Omental fat pad (tissue), 4 donors: ENCODE measurements around the gene CYGB. TPM values are rescaled to one million over a fixed set of nuclear protein-coding genes. Genes with fewer than 3 reads are reported as not detected.

Source experiments
- ATAC-seq: fragments of 150-250 bp; one replicate; pipeline ENCODE4 v1.9.1; 2016; ENCODE audit warnings: mild to moderate bottlenecking, moderate library complexity; ENCODE audit not compliant: low FRiP score
- DNase-seq: peaks from one replicate; pipeline ENCODE4 v3.0.0-alpha.2; 2019; ENCODE audit warnings: low spot score
- CTCF ChIP-seq, 3 donors: fragments of 450-650 bp; IDR thresholded peaks; one replicate each; pipeline ENCODE4 v1.5.1; 2016 to 2017; ENCODE audit warnings: antibody characterized with exemption in 3 of 3, mild to moderate bottlenecking in 3 of 3, moderate library complexity in 2 of 3
- total RNA-seq, 4 donors: library from RNA; depleted of rRNA; stranded (reverse); fragments of >200 nt; gene quantifications; one replicate each; pipeline ENCODE4 v1.1.0, GENCODE V29; 2016

The CYGB gene
- total RNA-seq, 4 donors from 2014 or later: 18.9 to 46.2 (median 35.2) TPM

GRCh38 chr17:76492123-76492988 lies 45.2 kb downstream of the CYGB start:
- ATAC-seq: no peak
- no peak for DNase-seq
- no peak for TF ChIP-seq CTCF (IDR thresholded peaks at IDR 0.05)

GRCh38 chr17:76491271-76492122 lies 46.0 kb downstream of the CYGB start:
- no peak for ATAC-seq
- DNase-seq: no peak
- TF ChIP-seq CTCF (IDR thresholded peaks at IDR 0.05): no peak

GRCh38 chr17:76490112-76490710 lies 47.3 kb downstream of the CYGB start:
- DNase-seq (no peak), ATAC-seq (no peak)
- TF ChIP-seq CTCF (IDR thresholded peaks at IDR 0.05): no peak

- ATAC-seq (no peak), DNase-seq (no peak)
- no peak for TF ChIP-seq CTCF (IDR thresholded peaks at IDR 0.05)
These were observed 49.9 kb downstream of the CYGB start for GRCh38 chr17:76487451-76488192.

GRCh38 chr17:76485569-76485968 lies 51.9 kb downstream of the CYGB start:
- TF ChIP-seq CTCF (IDR thresholded peaks at IDR 0.05): no peak
- DNase-seq (no peak), ATAC-seq (peak; percentile 20)

GRCh38 chr17:76484228-76484725 lies 53.2 kb downstream of the CYGB start:
- TF ChIP-seq CTCF (IDR thresholded peaks at IDR 0.05): no peak
- ATAC-seq (no peak), DNase-seq (no peak)
